UCSD-AML1 (cell line): ENCODE data around the gene TXNL1.

ENCODE experiments used
- DNase-seq: peaks from one replicate; lab custom pipeline; 2025; ENCODE audit not compliant: unreplicated experiment; lab: John Stamatoyannopoulos, UW

The TXNL1 gene

DNA sequence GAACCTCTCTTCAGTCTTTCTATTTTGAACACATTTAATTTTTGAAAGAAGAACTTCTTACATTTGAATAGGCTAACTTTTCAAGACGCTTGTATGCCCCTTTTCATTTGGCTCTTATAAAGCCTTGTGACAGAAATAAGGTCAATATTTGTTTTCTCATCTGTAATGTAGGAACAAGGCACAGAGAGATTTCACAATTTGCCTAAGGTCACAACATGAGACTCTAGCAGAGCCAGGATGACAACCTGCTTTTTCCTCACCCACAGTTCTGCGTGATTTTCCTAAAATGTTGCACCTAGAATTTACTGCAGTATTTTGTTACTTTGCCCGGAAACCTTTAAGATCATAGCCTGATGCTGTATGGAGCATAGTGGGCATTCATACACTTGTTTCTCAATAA lies 67.4 kb downstream of the TXNL1 start:
- no peak for DNase-seq

DNA sequence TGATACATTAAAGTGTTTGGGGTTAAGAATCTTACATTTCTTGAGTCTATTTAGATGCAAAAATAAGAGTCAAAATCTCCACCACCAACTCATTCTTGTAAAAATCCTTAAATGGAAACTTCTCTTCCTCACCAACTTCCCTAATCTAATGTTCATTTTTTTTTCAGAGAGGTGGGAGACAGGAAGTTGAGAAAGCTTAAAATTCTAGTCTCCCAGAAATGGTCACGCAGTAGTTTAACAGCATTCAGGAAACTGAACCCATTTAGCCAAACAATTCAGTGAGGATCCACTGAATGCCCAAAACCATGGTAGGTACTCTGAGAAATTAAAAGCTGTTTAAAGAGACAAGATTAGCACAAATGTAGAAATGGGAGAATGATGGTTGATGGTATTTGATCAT lies 69.0 kb downstream of the TXNL1 start:
- no peak for DNase-seq

DNA sequence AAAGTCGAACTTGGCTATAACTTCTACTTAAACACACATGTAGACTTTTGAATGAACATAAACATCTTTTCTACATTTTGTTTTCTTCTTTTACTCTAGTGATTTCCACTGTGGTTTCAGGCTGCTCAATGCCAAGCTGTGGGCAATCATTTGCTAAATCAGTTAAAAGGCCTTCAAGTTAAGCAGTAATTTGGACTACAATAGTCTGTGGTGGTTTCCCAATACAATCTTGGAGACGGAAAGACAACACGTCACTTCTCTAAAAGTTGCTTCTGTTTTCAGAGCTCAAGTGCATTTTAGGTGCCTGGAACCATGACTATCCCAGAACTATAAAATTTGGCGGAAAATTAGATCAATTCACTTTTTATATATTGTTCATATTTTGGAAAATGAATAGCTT lies 69.4 kb downstream of the TXNL1 start:
- no peak for DNase-seq

DNA sequence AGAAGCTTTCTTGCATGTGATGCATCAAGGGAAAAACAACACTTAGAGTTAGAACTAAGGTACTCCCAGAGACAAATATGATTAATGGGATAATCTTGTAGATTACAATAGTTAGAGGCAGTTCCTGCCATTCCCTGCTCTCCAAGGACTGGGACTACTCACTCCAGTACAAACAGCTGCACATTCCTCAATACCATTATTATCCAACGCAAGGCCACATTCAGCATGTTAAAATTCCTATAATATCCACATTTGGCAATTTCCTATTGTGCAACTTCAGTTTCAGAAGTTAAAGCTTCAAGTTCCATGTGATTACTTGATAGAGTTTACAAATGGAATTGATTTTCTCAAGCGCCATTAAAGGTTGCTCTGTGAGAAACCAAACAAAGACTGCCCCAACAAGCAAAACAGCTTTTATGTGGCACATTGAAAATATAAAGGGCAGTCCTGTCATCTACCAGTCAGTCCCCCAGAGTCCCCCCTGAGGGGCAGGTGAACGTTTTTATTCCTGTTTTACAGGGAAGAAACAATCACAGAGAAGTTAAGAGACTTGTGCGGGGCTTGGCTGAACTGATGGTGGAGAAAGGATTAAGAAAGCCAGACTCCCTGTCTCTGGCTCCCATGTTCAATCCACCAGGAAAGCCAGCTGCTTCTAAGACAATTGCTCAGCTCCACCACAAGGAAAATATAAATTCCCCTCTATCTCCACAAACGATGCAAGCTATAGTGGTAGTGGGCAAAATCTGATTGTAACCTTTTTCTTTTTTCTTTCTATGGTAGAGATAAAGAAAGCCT lies 72.6 kb downstream of the TXNL1 start:
- DNase-seq: no peak

DNA sequence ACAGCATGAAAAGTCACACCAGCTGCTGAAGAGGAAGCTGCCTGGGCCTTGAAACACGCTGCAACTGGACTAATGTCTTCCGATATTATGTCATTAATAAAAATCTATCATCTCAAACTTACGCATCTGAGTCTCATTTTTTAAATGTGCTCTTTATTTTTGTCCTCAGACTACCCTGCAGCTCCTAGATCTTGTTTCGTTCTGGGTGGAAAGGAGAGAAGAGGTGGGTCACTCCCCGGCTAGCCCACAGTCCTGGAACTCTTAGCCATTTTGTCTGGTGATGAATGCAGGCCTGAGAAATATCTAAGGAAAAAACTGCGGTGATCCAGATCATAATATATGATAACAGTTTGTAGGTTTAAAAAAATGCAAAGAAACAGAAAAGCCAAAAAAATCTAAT lies 73.3 kb downstream of the TXNL1 start:
- DNase-seq: no peak

DNA sequence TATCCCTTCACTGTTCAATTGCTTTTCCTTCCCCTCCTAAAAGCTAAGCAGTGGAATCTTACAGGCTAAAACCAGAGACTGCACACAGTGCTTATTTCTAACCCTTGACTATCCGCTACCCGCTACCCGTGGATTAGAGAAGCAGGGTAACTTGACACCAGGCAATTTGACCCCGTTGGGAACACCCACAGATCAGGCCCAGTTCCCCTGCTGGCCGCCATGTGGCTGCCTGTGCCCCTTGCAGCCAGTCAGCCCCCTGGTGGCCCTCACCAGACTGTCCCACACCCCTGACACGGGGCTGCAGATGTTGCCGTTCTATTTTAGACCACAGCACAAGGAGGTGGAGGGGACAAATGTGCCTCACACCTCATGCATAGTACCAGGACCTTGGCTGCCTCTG lies 74.8 kb downstream of the TXNL1 start:
- DNase-seq: no peak

DNA sequence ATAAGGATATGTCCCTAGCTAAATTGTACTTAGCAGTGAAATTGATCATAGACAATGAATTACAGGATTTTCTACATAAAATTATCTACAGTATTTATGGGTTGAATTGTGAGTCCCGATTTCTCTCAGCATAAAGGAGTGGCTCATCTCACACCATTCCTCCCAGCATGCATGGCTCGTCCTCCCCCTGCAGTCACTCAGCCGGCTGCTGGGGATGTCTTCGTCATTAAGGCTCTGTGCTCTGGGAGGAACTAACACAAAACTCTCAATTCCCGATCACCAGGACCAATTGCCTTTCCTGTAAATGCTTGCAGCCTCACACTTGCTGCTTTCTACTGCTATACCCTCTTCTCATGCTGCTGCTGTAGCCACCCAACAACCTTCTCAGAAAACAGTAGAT lies 75.9 kb downstream of the TXNL1 start:
- DNase-seq: no peak

DNA sequence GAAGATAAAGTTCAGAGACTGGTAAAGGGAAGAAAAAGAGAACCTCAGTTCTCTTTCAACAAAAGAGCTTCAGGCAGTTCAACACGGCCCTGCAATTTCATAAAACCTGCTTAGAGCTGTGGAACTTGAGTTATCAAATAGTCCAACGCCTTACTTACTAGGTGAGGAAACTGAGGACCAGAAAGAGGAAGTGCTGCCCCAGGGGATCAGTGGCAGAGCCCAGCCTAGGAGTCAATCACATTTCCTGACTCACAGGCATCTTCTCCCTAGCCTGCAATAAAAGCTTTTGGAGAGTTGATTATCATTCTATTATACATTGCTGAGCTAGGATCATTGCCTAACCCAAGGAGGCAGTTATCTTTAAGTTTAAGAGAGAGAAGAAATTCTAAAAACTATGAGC lies 77.4 kb downstream of the TXNL1 start:
- DNase-seq: no peak

DNA sequence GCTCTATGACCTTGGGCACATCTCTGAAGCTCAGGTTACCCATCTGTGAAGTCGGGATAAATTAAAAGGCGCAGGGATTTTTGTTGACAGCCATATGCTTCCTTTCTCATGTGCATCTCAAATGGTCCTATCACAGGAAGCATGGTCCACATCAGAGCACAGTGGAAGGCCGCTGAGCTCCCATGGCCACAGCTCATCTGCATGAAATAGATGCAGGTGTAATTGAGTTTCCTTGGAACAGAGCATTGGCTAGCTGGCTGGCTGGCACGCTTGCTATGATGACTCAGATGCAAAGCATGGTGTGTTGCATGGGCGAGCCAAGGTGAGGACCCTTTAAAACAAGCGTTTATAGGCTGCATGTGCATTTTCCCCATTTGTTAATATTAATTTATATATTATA lies 79.3 kb downstream of the TXNL1 start:
- no peak for DNase-seq

DNA sequence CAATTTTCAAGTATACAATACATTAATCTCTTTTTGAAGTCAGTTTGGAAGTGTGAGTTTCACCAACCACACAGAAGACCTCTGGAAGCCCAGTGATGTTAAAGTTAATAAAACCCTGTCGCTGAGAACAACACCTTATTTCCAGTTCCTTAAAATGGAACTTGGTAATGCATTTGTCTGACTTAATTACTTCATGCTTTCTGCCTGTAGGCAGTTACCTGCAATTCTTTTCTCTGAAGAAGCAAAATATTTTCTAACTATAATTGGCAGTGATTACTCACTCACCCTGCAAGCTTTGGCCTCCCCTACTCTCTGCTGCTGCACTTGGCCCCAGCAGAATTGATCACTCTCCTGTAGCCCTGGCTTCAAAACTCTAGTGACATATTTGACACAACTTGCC lies 81.5 kb downstream of the TXNL1 start:
- no peak for DNase-seq

DNA sequence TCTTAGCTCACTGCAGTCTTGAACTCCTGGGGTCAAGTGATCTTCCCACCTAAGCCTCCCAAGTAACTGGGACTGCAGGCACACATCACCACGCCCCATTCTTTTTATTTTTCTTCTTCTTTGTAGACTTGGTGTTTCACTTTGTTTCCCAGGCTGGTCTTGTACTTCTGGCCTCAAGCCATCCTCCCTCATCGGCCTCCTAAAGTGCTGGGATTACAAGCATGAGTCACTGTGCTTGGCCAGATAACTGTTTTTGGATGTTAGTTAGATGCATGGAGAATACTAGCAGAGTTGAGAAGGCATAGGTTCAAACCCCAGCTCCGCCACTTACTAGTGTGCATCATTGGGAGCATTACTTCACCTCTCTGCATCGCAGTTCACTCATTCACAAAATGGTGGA lies 88.3 kb downstream of the TXNL1 start:
- DNase-seq: no peak
